DMS153 treated with DMSO at 0.1 percent for 48 hours (cell line): Measurements from ENCODE around the gene CACNB2.

Experiments used
- DNase-seq: peaks from one replicate; lab custom pipeline; 2025; ENCODE audit not compliant: unreplicated experiment; lab: John Stamatoyannopoulos, UW

Gene CACNB2

DNA sequence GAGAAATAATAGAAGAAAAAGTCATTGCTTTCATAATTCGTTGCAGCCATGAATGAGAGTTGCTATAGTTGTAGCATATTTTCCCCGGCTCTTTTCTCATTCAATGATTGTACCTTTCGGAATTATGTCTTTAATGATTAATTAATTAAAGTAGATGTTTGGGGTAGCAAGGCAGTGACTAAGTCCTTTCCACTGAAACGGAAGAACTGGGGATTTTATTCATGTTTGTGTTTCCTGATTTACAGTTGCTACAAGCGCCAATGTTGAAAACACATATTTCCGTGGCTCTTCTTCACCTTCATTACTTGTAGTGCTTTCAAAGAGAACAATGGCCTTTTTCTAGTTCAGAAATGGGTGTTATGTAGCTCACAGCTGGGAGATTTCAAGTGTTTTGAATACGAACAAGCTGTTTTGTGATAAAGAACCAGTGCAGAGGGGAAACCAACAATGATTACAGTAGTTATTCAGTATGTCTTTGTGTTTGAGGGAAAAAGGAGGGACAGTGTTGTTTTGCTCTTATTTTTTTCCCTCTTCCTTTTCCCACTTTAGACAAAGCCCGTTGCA, 357.7 kb downstream of the CACNB2 start:
- no peak for DNase-seq

DNA sequence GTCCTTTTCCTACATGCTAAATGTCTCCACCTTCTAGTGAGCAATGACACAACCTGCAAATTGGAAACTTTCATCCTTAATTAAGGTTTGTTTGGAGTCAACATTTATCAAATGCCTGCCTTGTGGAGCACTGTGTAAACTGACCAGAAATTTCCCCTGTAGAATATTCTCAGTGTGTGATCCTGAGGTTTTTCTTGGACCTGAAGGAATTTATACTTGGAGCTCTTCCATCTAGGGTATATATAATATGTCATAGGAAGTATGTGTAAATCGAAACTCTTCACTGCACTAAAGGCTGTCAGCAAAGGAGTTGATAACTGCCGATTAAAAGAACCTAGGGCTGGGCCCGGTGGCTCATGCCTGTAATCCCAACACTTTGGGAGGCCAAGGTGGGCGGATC, 358.8 kb downstream of the CACNB2 start:
- DNase-seq = no peak

DNA sequence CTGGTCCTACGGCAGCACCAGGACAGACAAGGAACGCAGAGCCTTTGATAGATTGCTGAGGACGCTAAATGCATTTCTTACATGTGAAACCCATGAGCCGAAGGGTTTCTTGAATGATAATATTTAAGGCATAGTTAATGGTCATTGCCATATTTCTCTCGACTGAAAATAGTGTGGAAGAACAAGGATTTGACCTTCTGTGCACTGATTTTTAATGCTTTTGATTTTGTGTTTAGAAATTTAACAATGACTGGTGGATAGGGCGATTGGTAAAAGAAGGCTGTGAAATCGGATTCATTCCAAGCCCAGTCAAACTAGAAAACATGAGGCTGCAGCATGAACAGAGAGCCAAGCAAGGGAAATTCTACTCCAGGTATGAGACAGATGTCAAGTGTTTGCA, 360.4 kb downstream of the CACNB2 start:
- DNase-seq = no peak

DNA sequence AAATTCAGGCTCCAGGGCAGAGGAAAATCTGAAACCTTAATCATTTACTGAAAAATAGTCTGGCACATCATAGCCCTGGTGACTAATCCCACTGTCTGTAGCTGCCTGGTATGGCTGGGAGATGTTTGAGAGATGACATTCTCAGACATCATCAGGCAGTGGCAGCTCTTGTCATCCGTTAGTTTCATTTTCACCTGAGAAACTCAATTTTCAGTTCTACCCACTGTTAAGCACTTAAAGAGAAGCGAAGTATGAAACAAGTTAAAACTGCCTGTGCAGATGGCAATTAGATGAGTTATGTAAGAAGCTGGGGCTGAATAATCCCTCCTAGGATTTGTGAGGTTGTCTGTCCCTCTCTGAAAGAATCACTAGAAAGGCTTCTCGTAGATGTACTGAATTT, 361.0 kb downstream of the CACNB2 start:
- DNase-seq = no peak

DNA sequence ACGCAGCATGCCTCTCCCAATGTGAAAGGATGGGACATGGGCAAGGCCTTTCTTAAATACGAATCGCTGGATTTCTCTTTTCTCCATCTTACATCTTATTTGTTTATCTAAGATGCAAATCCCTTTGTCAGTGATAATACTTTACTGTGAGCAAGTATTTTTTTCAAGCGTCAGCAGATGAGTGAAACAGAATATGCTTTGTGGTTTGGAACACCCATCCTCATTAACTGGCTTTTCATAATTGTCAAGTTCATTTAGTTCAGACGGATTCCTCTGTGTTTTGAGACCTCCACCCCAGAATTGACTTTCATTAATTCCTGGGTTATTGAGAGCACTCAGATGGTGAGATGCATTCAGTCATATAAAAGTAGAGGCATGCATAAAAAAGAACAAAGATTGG, 361.4 kb downstream of the CACNB2 start:
- no peak for DNase-seq

GRCh38 chr10:18504161-18504560, 363.9 kb downstream of the CACNB2 start:
- DNase-seq = no peak

GRCh38 chr10:18505456-18506118, 365.4 kb downstream of the CACNB2 start:
- no peak for DNase-seq

DNA sequence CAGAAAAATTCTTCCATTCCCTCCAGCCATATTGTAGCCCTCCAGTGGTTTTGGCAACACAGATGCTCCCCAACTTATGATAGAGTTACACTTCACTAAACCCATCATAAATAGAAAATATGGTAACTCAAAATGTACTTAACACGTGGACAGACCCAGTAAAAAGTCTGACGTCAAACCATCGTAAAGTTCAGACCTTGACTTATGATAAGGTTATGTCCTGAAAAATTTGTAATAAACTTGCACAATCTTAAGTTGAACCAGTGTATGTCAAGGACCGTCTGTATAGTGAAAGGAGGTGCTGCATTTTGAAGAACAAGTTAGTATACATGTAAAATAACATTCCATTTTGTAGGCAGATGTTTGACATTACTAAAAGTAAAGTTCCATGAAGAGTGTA, 368.4 kb downstream of the CACNB2 start:
- no peak for DNase-seq

- DNase-seq = no peak
Observed at GRCh38 chr10:18514537-18514936, 374.3 kb downstream of the CACNB2 start.

- no peak for DNase-seq
Observed at GRCh38 chr10:18516851-18517250, 376.6 kb downstream of the CACNB2 start.

GRCh38 chr10:18523025-18523424, 382.8 kb downstream of the CACNB2 start:
- DNase-seq = no peak

DNA sequence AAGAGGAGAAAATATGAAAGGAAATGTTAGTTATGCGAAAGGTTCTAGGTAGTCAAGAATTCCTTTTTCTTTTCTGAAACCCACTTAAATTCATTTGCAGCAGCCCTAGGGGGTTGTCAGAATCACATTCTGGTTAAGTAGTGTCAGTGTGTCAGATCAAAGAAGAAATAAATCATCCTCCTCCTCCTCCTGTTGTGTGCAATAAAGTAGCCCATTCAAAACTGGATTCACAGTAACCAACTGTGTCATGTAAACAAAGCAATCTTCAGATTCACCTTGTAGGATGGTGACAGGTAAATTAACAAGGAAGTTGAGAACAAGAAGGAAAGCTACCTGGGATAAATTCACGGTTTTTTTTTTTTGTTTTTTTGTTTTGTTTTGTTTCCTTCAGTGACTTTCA, 383.6 kb downstream of the CACNB2 start:
- DNase-seq = no peak

GRCh38 chr10:18527687-18528086, 387.5 kb downstream of the CACNB2 start:
- no peak for DNase-seq

DNA sequence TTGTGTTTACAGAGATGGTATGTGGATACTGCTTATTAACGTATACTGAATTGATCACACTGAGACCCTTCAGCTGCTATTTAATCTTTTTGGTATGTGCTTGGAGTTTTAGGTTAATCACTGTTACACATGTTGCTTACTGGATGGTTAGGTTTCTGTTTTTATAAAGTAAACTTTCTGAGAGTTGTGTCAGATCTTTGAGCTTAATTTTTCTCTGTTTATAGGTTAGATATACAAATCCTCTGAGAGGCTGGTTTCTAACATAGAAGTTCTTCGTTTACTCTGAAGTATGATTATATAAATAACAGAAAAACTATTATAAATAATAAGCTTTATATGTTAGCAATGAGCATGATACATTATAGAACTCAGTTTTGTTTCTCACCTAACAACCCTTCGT, 388.1 kb downstream of the CACNB2 start:
- DNase-seq = no peak

- no peak for DNase-seq
Observed at GRCh38 chr10:18532881-18533535, 392.8 kb downstream of the CACNB2 start.

GRCh38 chr10:18533896-18534295, 393.7 kb downstream of the CACNB2 start:
- DNase-seq = no peak

GRCh38 chr10:18539335-18539734, 399.1 kb downstream of the CACNB2 start:
- no peak for DNase-seq

GRCh38 chr10:18540195-18540594, 400.0 kb downstream of the CACNB2 start:
- no peak for DNase-seq

GRCh38 chr10:18542832-18543231, 402.6 kb downstream of the CACNB2 start:
- no peak for DNase-seq

DNA sequence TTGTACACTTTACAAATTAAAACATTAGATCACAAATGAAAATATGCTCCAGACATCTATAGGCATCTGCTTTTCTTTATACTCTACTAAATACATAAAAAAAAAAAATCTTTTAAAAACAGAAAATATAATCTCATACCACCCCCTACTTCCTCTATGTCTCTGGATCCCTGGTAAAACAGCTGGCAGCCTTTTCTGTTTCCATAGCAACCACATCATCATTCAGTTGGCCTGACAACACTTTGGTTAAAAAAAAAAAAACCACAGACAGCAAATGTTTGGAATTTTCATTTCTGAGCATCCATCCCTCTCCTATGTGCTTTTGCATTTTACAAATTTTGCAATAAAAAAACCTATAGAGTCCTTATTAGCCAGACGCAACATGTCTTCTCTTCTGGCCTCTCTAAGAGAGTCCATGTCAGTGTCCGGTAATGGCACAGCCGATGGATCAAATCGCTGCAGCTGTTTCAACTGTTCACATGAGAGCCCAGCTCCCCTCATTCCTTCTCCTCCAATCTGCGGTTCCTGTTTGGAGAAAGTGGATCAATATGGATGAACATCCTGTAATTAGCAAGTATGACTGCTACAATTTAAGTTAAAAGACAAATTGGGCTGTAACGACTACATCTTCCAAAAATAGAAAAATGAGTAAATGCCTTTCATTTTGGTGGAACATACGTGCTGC, 405.5 kb downstream of the CACNB2 start:
- no peak for DNase-seq

- no peak for DNase-seq
Observed at GRCh38 chr10:18549105-18549504, 408.9 kb downstream of the CACNB2 start.

GRCh38 chr10:18551473-18551872, 411.2 kb downstream of the CACNB2 start:
- DNase-seq = no peak
